ENCODE measurements around the gene ANKRD39. TPM values are rescaled to one million over a fixed set of nuclear protein-coding genes. Genes with fewer than 3 reads are reported as not detected.

The ANKRD39 gene
- total RNA-seq, 1 experiment from 2014 or later = 11.9 TPM

DNA sequence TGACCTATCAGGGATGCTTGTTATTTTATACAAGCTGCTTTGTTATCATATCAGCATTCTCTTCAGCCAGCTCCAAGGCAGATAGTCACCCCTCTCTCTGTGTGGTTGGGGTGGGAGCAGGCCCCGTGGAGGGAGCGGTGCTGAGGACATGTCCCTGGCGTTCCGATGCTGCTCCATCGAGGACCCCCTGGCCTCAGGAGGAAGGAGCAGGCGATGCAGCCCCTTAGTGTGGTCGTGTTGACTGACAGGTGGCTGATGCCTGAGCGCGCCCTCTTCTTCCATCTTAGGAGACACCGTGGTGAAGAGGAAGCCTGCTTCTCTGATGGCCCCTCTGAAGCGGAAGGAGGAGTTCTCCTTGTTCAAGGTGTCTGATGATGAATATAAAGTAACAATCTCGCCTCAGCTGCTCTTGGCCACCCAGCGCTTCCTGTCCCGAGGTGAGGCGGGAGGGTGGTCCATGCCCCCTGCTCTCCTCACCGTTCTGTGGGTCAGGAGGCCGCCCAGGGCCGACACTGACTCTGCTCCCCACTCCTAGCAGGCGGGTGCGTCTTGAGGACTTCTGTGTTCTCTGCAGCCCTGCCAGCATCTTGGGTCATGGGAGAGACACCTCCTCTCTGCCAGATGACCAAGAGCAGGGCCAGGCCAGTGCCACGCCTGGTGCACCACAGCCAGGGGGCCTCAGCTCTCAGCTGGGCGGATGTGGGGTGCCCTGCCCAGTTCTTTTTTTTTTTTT is 31.1 kb downstream of the ANKRD39 start:
- no peak for DNase-seq (ENCODE audit: low read depth)

DNA sequence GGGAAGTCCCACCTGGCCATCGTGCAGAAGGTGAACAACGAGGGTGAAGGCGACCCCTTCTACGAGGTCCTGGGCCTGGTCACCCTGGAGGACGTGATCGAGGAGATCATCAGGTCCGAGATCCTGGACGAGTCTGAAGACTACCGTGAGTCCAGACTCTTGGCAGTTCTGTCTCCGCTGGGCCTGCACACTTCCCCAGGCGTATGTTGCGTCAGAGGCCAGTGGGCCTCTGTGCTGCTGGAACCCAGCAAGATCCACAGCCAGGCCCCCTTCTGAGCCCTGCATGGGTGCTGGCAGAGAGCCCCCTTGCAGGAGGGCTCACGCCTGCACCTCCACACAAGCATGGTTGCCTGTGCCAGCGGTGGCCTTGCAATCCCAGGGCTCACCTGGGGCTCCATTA is 32.8 kb downstream of the ANKRD39 start:
- no peak for DNase-seq (ENCODE audit: low read depth)

DNA sequence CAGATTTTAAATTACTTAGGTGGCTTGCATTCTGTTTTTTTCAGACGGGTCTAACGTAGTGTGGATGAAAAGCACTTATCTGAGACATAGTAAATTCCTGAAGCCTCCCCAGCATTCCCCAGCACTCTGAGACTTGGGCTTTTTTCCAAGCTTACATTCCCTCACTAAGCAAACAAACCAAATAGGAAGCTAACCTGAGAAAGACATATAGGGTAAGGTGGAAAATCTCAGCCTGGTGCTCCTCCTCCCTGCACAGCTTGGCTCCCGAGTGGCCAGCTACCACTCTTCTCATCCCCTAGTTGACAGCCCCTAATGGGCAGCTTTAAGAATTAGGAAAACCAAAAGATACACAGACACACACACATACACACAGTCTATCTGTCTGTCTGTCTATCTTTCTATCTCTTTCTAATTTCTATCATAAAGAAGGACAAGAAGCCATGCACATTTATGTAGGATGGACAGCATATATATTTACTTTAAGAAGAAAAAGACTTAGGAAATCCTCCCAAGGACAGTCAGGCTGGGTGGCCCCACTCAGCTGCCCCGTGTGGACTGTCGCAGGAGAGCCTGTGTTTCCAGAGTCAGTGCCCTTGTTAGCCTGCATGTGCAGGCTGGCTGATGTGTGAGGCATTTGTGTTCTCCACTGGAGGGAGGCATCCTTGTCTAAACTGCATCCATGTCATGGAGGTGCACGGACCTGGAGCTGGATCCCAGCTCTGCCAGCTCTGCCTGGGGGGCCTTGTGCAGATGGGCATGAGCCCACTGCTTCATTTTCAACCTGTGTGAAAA is 33.5 kb downstream of the ANKRD39 start:
- DNase-seq (ENCODE audit: low read depth) = peak; percentile 18

DNA sequence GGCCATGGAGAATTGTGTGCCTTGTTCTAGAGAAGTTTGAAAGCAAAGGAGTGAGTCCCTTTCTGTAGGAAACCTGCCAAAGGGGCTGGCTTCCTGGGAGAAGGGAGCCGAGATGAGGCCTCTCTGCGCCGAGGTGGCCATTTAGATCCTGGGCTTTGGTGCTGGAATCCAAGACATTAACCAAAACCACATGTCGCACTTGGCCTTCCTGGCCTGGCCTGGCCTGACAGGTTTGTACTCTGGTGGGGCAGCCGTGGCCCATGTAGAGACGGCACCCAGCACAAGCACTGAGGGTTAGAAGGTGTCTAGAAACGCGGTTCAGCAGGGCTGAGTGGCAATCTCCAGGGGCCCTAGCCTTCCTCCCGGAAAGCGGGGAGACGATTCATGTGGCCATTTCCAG is 34.6 kb downstream of the ANKRD39 start:
- DNase-seq (ENCODE audit: low read depth) = no peak

DNA sequence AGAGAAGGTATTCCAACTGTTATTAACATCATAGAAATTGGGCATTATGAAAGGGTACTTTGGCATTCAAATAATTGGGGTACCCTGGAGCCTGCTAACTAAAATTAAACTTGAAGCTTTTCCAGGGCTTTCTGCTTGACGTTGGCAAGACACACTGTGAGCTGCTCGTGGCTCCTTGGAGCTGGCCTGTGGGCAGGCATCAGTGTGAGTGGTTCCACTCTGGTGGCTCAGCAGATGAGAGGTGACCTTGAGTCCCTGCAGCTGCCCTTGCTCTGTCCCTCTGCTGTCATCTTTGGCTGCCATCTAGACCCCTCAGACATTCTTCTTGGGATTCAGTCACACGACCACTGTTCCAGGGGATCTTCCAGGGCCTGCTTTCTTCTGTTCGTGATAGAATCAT is 35.0 kb downstream of the ANKRD39 start:
- DNase-seq (ENCODE audit: low read depth) = no peak

DNA sequence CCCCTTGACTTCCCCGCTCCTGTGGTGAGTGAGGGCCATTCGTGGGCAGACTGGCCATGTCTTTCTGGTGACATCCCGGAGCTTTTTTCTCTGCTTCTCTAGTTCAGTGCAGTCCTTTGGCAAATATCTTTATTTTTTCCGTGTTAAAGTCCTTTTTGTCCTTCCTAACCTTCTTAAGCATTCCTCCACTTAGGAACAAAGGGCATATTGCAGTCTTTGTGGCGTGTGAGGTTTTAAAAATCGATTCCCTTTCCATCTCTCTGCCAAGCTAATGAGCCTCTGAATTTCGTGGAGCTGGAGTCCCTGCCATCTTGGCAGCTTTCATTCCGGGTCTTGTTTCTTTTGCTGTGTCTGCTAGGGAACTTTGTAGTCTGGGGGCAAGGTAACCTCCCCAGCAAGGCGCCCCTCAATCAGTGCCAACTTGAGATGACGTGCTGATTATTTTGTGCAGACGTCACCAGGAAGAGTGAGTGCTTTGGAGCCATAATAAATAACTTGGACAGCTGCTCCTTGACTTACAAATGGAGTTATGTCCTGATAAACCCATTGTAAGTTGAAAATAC is 36.6 kb downstream of the ANKRD39 start:
- no peak for DNase-seq (ENCODE audit: low read depth)

DNA sequence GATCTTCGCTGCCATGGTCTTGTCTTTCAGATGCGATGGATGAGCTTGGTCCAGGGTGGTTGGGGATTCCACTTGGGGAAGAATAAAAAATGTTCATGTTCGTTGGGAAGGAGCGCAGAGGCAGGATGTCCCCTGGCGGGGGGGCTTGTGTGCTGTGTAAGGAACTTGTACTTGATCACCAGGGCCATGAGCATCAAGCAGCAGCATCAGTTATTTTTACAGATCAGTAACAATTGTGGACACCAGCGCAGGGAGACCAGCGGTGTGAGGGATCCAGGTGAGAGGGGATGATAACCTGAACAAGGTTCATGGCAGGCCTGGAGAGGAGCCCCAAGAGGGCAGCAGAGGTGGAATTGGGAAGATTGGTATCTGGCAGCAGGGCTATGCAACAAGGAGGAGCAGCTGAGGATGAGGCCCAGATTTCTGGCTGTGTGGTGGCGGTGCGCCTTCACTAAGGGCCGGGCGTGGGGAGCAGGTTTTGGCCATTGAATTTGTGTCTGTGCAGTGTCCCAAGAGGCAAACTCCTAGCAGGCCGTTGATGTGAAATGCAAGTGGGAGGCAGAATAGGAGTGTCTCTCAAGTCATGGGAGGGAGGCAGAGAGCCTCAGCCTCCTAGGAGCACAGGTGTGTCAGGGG is 37.8 kb downstream of the ANKRD39 start:
- DNase-seq (ENCODE audit: low read depth) = no peak

DNA sequence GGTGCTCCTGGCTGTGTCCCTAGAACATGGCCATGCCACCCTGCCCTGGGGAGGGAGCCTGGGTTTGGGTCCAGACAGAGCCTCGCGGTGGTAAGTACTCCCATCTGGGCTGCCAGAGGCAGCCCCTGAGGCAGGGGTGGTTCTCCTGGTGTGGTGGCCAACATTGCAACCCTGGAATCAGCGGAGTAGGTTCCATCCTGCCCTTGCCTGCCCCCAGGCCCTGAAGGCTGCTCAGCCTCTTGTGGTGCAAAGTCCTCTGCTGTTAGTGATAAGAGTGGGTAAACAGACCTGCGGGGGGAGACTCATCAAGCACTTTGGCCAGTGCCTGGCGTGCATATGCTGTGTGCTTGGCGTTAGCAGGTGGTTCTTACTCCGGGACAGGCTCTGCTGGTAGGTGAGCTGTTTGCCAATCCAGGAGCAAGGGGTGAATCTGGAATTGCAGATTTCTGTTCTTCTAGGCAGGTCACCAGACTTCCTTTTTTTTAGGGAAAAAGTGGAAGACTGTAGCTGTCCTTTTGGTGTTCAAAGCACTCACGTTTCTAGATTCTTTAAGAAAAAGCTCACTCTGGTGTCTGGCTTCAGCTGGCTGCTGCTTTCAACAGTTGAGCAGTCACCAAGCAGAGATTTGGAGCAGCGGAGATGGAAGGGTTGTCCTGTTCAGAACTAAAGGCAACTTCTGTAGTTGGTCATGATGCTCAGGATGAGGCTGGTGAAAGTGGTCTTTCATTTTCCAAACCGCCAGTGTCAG is 38.5 kb downstream of the ANKRD39 start:
- no peak for DNase-seq (ENCODE audit: low read depth)

DNA sequence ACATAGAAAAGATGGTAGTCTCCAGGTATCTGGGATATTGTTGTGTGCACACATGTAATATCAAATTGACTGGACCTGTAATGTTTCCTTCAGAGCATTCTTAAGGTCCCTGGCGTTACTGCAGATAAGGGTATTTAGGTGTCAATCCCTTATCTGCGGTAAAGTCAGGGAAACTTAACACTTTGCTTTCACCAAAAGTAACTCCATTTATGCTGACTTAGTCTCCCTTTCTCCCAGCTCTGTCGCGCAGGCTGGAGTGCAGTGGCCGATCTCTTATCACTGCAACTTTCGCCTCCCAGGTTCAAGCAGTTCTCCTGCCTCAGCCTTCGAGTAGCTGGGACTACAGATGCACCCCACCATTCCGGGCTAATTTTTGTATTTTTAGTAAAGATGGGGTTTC is 39.9 kb downstream of the ANKRD39 start:
- DNase-seq (ENCODE audit: low read depth) = no peak

DNA sequence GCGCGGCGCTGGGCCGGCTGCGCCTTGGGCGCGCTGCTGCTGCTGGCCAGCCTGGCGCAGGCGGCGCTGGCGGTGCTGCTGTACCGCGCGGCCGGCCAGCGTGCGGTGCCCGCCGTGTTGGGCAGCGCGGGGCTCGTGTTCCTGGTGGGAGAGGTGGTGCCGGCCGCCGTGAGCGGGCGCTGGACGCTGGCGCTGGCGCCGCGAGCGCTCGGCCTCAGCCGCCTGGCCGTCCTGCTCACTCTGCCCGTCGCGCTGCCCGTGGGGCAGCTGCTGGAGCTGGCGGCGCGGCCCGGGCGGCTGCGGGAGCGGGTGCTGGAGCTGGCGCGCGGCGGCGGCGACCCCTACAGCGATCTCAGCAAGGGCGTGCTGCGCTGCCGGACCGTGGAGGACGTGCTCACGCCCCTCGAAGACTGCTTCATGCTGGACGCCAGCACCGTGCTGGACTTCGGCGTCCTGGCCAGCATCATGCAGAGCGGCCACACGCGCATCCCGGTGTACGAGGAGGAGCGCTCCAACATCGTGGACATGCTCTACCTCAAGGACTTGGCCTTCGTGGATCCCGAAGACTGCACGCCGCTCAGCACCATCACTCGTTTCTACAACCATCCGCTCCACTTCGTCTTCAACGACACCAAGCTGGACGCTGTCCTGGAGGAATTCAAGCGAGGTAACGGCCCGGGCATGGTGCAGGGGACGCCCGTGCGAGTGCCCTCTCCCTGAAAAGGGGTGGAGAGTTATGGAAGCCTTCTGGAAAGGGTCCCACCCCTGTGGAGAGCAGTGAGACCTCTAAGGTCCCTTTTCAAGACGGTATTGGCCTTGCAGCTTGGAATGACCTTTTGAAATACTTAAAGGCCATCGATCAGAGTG is 40.7 kb downstream of the ANKRD39 start:
- DNase-seq (ENCODE audit: low read depth) = no peak

DNA sequence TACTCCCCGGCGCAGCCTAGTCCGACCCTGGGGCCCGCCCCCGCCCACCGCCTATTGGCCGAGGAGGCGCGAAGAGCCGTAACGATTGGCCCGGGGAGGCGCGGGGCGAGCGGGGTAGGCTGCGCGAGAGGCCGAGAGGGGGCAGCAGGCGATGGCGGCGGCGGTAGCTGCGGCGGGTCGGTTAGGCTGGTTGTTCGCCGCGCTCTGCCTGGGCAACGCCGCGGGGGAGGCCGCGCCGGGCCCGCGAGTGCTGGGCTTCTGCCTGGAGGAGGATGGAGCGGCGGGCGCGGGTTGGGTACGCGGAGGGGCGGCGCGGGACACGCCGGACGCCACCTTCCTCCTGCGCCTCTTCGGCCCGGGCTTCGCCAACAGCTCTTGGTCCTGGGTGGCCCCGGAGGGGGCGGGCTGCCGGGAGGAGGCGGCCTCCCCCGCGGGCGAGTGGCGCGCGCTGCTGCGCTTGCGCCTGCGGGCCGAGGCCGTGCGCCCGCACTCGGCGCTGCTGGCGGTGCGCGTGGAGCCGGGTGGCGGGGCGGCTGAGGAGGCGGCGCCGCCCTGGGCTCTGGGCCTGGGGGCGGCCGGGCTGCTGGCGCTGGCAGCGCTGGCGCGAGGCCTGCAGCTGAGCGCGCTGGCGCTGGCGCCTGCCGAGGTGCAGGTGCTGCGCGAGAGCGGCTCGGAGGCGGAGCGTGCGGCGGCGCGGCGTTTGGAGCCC is 41.5 kb downstream of the ANKRD39 start, which contains the start of gene CNNM3:
CNNM3 (plus strand) TSS at position 142 of the 709 bp plus-strand sequence; CDS start at position 152, 10 bp downstream.
- peak; percentile 87 for DNase-seq (ENCODE audit: low read depth)

DNA sequence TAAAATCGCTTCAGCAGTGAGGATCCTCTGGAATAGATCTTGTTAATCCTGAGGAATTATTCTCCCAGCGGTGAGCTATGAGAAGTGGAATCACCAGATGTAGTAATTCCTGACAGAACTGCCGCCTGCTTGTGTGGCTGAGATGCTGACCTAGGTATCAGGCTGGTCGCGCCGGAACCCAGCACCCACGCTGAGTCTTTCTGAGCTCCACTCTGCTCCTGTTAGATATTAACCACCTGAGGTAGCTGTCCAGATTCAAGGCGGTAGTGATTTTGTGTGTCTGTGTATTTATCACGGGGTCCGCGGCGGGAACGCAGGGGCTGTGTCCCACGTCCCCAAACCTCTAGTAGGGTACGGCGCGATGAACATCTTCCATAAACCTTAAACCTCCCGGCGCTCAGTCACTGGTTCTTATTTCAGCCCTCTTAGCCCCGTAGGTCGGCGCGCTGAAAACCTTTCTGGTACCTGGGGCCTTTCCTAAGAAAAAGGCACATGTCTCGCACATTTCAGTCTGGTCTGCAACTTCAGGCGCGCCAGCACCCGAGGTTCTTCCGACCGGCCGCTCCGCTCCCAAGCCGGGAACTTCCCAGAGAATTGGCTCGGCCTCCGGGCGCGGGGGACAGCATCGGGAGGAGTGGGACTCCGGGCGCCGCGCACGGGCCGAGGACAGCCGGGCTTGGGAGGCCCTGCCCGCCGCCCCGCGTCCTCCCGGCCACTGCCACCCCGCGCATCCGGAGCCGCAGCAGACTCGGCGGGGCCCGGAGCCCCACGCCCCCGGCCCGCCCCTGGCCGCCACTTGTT is 42.3 kb downstream of the ANKRD39 start:
- peak; percentile 15 for DNase-seq (ENCODE audit: low read depth)

DNA sequence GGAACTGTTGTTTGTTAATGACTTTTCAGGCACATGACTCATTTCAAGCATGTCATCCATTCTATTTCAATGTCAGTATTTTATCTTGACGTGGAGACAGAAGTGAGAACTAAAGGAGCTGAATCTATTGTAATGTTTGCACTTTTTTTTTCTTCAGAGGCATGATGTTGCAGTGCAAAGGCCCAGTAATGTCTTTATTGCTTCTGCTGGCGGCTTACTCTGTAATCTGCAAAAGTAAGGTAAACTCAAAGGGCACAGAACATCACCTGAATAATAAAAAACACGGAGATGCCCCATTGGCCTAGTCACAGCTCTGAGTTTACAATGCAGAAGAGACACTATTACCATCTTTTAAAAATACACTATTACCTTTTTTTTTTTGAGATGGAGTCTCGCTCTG is 44.2 kb downstream of the ANKRD39 start:
- no peak for DNase-seq (ENCODE audit: low read depth)

DNA sequence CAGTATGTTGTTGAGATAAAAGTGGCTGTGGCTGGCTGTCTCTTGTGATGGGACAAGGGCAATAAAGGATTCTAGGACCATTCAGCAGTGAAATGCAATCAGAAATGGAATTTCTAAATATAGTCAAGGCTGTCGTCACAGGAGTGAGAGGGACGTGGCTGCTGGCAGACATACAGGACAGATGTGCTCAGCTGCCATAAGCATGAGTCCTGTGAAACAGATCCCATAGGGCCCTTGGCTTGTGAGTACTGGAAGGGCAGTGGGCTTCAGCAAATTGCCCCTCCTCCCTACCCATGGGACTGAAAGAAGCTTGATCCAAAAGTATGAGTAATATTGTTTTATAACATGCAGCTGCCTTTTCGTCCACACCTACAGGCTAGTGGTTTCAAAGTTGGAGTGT is 45.9 kb downstream of the ANKRD39 start:
- DNase-seq (ENCODE audit: low read depth) = no peak

DNA sequence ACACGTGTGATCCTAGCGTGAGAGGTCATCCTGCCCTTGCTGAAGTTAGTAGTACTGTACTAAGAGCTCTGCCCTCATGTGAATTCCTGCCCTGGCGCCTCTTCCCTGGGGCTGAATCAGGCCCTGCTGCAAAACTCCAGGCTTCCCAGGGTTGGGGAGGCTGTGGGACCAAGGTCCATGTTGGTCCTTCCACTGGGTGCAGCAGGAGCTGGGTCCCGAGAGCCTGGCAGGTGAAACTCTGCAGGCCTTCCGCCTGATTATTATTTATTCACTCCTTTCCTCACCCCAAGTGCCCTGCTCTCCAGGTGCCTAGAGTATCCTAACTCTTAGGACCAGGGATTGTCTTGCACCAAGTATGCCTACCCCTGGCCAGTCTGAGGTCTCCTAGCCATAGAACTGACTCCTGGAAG is 47.0 kb downstream of the ANKRD39 start:
- no peak for DNase-seq (ENCODE audit: low read depth)

DNA sequence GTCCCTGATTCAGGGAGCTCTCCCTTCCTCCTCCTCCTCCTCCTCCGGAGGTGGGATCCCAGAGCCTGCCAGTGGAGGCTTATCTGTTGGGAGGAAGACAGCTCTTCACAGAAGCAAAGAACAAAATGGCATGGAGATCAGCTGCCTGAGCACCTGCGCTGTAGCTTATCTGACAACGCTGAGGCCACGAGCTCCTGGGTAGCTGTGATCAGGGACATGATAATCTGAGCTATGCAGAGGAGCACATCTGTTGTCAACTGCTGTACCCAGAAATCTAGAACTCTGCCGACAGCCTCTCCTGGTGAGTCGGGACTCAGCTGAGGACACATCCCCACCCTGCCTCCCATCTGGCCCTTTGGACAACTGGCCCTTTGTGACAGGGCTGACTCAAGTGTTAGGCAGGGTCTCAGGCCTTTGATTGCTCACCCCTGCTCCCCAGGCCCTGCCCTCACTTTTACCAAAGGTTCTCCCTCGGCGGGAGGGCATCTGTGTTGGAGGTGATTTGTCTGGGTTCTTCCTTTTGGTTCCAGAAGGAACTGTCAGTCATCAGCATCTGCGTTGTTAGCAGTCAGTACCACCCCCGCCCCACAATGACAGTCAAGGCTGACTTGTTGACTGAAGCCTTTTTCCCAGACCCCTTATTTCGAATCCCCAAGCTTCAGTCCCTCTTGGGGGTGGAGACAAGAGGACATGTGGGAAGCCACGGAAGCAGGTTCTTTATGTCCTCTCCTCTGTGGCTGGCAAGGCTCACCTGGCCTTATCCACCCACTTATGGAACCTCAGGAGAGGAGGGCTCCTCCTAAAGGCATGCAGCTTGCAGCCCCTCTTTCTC is 47.6 kb downstream of the ANKRD39 start:
- DNase-seq (ENCODE audit: low read depth) = no peak

DNA sequence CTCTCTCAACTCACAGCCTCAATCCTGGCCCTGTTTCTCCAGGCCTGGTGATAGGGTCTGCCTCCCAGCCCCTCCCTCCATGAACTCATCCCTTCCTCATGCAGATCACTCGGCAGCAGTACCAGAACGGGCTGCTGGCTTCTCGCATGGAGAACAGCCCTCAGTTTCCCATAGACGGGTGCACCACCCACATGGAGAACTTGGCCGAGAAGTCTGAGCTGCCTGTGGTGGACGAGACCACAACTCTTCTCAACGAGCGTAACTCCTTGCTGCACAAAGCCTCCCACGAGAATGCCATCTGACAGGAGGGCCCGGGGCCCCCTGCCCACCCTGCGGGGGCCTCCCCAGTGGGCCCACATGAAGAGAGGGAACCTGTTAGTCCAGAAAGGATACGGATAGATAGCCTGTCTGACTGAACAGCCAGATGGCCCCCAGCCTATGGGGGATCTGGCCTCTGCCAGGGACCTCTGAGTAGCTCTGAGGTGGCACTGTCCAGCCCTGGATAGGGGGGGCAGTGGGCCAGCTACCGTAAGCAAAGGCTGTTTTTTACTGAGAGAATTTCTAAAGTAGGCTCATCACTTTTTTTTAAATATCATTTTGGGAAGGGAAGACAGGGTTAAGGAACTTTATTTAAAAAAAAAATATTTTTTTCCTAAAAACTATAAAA is 48.5 kb downstream of the ANKRD39 start:
- DNase-seq (ENCODE audit: low read depth) = no peak
